Body of pancreas (tissue), 4 donors: ENCODE data around the gene MSTN.

Experiments used
- CTCF ChIP-seq, 7 experiments: fragments of 450-650 bp in 4 of 7; fragments of 200-600 bp in 3 of 7; sonication (generic) in 3 of 7; IDR thresholded peaks; one replicate each; pipeline ENCODE4 v1.5.1; 2016 to 2019; ENCODE audit warnings: antibody characterized with exemption in 7 of 7
- POLR2A ChIP-seq, 3 donors: fragments of 450-650 bp; IDR thresholded peaks; one replicate each; pipeline ENCODE4 v1.6.1; 2016; ENCODE audit warnings: antibody characterized with exemption in 3 of 3, mild to moderate bottlenecking in 2 of 3

DNA sequence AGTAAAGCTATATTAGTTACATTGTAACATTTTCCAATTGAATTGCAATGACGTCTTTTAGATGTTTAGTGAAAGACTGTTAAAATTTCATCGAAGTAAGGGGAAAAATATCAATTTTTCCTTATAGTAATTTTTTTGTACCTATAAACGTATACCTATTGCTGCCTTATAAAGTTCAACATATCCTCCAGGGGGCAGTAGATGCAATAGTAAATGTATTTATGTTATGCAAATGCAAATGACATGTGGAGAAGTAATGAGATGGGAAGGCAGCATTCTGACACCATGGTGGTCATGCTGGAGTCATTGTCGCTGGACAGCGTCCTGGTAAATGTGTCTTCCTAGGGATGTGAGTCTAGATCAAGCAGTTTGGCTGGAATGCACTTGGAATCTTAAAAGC, 38.7 kb downstream of the MSTN start:
- TF ChIP-seq POLR2A (IDR thresholded peaks at IDR 0.05) = no peak
- peak in 6 of 7 experiments; percentile 21 to 41 (median 32) for TF ChIP-seq CTCF (IDR thresholded peaks at IDR 0.05)
